ENCODE data around the gene FAM81A. TPM values are rescaled to one million over a fixed set of nuclear protein-coding genes. Genes with fewer than 3 reads are reported as not detected.
A peak's percentile ranks its signal among the peaks of the same experiment; 100 is the strongest.
"Not testable (repeated sequence)": the region's sequence is repeated elsewhere in the genome, so short reads cannot be mapped to it uniquely, and the experiment has no call there.

Gene FAM81A
- total RNA-seq, 1 donor from 2014 or later, result 1.9 TPM

DNA sequence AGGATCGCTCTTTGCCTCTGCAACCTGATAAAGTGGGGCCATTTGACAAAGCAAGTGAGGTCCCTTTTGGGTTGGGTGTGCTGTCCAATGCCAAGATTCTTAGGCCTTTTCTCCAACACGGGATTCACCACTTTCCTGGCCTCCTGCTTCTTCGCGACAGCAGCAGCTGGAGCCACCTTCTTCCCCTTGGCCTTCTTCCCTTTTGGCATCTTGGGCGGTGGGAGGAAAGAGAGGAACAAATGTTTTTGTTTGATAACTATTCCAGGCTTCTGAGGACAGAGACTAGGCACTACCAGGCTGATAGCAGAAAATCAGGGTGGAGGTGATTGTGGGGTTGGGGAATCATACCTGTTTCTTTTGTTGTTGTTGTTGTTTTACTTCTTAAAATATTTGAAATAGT, 30.0 kb upstream of the FAM81A start:
- H3K4me1 Mint-ChIP-seq, result peaks cover 22% of the 10 kb centered on the region
- H3K36me3 Mint-ChIP-seq (ENCODE audit: low read depth), result no peaks in the 10 kb centered on the region
- intact Hi-C loops (cut with micrococcal nuclease), result no loop called here

GRCh38 chr15:59410391-59410896, 27.5 kb upstream of the FAM81A start:
- no peaks in the 10 kb centered on the region for H3K36me3 Mint-ChIP-seq (ENCODE audit: low read depth)
- no peaks in the 10 kb centered on the region for H3K9me3 Mint-ChIP-seq
- peaks cover 32% of the 10 kb centered on the region for H3K4me1 Mint-ChIP-seq
- intact Hi-C loops (cut with micrococcal nuclease), result no loop called here
- H3K27ac Mint-ChIP-seq, result peak overlapping the region; percentile 20
- DNase-seq, result no peak
- no peak overlapping the region for H3K4me3 Mint-ChIP-seq
- H3K27me3 Mint-ChIP-seq, result peaks cover 14% of the 10 kb centered on the region

More for the DNA sequence above, 30.0 kb upstream of the FAM81A start:
- Mint-ChIP-seq H3K27me3 (peaks cover 15% of the 10 kb centered on the region), H3K27ac (no peak overlapping the region), H3K9me3 (no peaks in the 10 kb centered on the region), H3K4me3 (no peak overlapping the region)
- DNase-seq, result no peak

DNA sequence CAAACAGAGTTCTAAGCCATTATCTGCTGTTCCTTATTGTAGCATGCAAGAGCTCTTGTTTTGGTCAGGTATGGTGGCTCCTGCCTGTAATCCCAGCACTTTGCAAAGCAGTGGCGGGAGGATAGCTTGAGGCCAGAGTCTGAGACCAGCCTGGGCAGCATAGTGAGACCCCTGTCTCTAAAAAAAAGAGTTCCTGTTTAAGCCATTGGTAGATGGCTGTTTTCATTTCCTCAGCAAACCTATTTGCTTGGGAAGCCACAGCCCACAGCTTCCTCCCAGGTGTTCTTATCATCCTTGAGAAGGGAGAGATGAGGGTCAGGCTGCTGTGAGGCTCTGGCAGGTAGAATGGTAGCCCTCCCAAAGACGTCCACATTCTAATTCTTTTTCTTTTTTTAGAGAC, 24.4 kb upstream of the FAM81A start:
- intact Hi-C loops (cut with micrococcal nuclease), result no loop called here
- Mint-ChIP-seq H3K27ac (peak overlapping the region; percentile 8), H3K27me3 (peaks cover 29% of the 10 kb centered on the region), H3K4me1 (peaks cover 35% of the 10 kb centered on the region), H3K36me3 (ENCODE audit: low read depth) (no peaks in the 10 kb centered on the region), H3K4me3 (no peak overlapping the region), H3K9me3 (no peaks in the 10 kb centered on the region)
- no peak for DNase-seq

DNA sequence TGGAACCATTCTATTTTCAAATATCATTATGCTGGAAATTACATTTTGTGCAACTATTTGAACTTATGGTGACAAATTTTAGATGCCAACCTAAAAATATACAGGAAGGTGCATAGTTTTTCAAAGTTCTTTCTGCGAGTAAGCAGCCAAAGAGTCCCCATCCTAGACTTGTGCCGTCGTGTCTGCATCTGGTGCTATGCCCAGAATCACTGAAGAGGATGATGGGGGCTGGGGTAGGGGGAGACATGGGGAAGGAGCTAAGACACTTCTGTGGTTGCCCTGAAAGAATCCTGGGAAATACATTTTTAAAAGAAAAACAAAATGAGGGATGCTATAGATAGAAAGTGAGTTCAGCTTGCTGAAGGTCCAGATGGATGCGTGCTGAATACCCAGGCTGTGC, 21.2 kb upstream of the FAM81A start:
- no peak for DNase-seq
- Mint-ChIP-seq H3K9me3 (no peaks in the 10 kb centered on the region), H3K4me1 (peaks cover 30% of the 10 kb centered on the region), H3K4me3 (no peak overlapping the region), H3K36me3 (ENCODE audit: low read depth) (no peaks in the 10 kb centered on the region), H3K27me3 (peaks cover 38% of the 10 kb centered on the region), H3K27ac (no peak overlapping the region)
- intact Hi-C loops (cut with micrococcal nuclease), result no loop called here

DNA sequence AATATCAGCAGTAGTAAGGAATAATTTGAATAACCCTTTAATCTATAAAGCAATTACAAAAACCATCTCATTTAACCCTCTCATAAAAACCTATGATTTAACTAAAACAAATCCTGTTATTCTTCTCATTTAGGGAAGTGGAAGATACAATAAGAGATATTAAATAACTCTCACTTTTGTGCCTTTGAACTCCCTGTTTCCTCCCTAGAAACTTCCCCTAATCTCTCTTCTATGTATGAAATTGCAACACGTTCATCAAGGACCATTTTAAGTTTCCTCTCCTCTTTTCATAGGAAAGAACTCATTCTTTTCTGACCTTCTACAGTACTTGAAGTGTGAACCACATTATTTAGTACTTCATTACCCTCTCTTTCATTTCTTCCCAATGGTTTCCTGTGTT, 18.8 kb upstream of the FAM81A start:
- peaks cover 1% of the 10 kb centered on the region for H3K9me3 Mint-ChIP-seq
- intact Hi-C loops (cut with micrococcal nuclease), result no loop called here
- DNase-seq, result no peak
- H3K36me3 Mint-ChIP-seq (ENCODE audit: low read depth), result no peaks in the 10 kb centered on the region
- H3K27ac Mint-ChIP-seq, result no peak overlapping the region
- H3K4me1 Mint-ChIP-seq, result peaks cover 13% of the 10 kb centered on the region
- peaks cover 44% of the 10 kb centered on the region for H3K27me3 Mint-ChIP-seq
- H3K4me3 Mint-ChIP-seq, result no peak overlapping the region

GRCh38 chr15:59420108-59420507, 17.9 kb upstream of the FAM81A start:
- H3K9me3 Mint-ChIP-seq, result peaks cover 5% of the 10 kb centered on the region
- no peak overlapping the region for H3K27ac Mint-ChIP-seq
- peaks cover 47% of the 10 kb centered on the region for H3K27me3 Mint-ChIP-seq

GRCh38 chr15:59420986-59421618, 16.9 kb upstream of the FAM81A start:
- intact Hi-C loops (cut with micrococcal nuclease), result no loop called here
- Mint-ChIP-seq H3K9me3 (peaks cover 5% of the 10 kb centered on the region), H3K4me3 (no peak overlapping the region), H3K36me3 (ENCODE audit: low read depth) (no peaks in the 10 kb centered on the region), H3K27me3 (peaks cover 47% of the 10 kb centered on the region), H3K4me1 (peaks cover 12% of the 10 kb centered on the region), H3K27ac (no peak overlapping the region)
- DNase-seq, result no peak

More at GRCh38 chr15:59420108-59420507, 17.9 kb upstream of the FAM81A start:
- Mint-ChIP-seq H3K4me3 (no peak overlapping the region), H3K36me3 (ENCODE audit: low read depth) (no peaks in the 10 kb centered on the region), H3K4me1 (peaks cover 12% of the 10 kb centered on the region)
- intact Hi-C loops (cut with micrococcal nuclease), result no loop called here
- DNase-seq, result peak; percentile 71

DNA sequence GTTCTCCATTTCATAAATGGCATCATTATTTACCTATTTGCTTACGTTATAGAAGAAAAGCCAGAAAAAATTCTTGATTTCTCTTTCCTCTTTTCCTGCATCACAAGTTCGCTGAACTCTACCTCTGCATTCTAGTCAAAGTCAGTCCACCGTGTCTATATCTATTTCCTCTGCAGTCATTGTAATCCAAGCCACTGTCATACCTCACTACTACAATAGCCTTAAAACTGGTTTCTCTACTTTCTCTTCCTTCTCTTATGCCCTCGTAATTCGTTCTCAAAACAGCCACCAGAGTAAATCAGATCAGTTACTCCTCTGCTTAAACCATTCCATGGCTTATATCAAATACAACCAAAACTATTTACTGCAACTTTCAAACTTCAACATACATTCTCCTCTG, 13.4 kb upstream of the FAM81A start:
- Mint-ChIP-seq H3K4me3 (no peak overlapping the region), H3K27ac (no peak overlapping the region), H3K36me3 (ENCODE audit: low read depth) (no peaks in the 10 kb centered on the region), H3K4me1 (peaks cover 7% of the 10 kb centered on the region), H3K27me3 (peaks cover 28% of the 10 kb centered on the region), H3K9me3 (peaks cover 13% of the 10 kb centered on the region)
- no peak for DNase-seq
- intact Hi-C loops (cut with micrococcal nuclease), result no loop called here

DNA sequence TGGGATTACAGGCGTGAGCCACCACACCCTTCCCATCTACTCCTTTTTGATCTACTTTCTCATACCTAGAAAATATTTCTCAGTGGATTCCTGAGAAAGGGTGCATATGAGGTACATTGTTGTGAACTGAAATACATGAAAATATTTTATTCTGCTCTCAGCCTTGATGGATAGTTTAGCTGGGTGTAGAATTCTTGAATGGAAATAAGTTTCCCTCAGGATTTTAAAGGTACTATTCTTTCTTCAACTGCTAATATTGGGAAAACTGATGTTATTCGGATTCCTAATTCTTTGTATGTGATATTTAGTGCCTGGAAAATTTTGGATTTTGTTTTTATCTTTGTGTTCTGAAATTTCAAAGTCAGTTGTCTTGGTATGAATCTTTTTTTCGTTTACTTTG, 9.1 kb upstream of the FAM81A start:
- H3K4me3 Mint-ChIP-seq; intact Hi-C loops (cut with micrococcal nuclease); H3K4me1 Mint-ChIP-seq; H3K36me3 Mint-ChIP-seq (ENCODE audit: low read depth); H3K27ac Mint-ChIP-seq; DNase-seq: not testable (repeated sequence)
- Mint-ChIP-seq H3K9me3 (peaks cover 15% of the 10 kb centered on the region), H3K27me3 (peaks cover 24% of the 10 kb centered on the region)

DNA sequence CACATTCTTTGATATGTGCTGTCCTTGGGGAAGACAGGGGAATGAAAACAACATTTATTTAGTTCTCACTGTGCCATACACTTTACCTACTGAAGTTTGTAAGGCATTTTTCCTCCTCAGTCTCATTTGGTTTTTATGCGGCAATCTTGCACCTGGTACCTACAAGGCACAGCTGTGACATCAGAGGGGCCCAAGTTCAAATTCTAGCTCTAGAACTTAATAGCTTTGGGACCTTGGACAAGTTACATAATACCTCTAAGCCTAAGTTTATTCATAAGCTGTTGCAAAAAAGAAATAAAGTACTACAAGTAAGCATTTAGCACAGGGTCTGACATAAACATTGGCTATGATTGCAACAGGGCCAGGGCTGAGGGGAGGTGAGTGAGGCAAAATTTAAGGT, 5.6 kb upstream of the FAM81A start:
- no peak overlapping the region for H3K4me3 Mint-ChIP-seq
- H3K27ac Mint-ChIP-seq, result no peak overlapping the region
- peaks cover 43% of the 10 kb centered on the region for H3K27me3 Mint-ChIP-seq

DNA sequence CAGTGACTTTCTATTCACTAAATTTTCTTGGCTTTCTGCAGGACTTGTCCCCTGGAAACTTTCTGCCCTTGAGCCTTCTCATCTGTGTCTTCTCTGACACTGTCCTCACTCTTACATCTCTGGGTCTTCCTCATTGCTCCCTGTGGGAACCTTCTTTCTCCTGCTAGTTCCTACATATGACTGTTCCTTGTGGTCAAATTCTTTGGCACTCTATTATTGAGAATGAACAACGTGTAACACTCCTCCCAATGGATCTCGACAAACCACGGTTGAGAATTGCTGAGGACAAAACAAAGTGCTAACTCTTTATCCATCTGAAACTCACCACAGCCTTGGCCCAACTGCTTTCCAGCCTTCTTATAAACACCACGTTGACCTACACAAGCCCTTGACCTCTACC, 3.5 kb upstream of the FAM81A start:
- H3K4me3 Mint-ChIP-seq, result no peak overlapping the region
- peaks cover 11% of the 10 kb centered on the region for H3K4me1 Mint-ChIP-seq
- intact Hi-C loops (cut with micrococcal nuclease), result no loop called here
- H3K36me3 Mint-ChIP-seq (ENCODE audit: low read depth), result no peaks in the 10 kb centered on the region
- no peak overlapping the region for H3K27ac Mint-ChIP-seq
- peaks cover 60% of the 10 kb centered on the region for H3K27me3 Mint-ChIP-seq
- DNase-seq, result no peak
- peaks cover 4% of the 10 kb centered on the region for H3K9me3 Mint-ChIP-seq

More for the DNA sequence above, 5.6 kb upstream of the FAM81A start:
- H3K9me3 Mint-ChIP-seq, result peaks cover 10% of the 10 kb centered on the region
- intact Hi-C loops (cut with micrococcal nuclease), result no loop called here
- H3K36me3 Mint-ChIP-seq (ENCODE audit: low read depth), result no peaks in the 10 kb centered on the region
- peaks cover 7% of the 10 kb centered on the region for H3K4me1 Mint-ChIP-seq
- DNase-seq, result no peak

DNA sequence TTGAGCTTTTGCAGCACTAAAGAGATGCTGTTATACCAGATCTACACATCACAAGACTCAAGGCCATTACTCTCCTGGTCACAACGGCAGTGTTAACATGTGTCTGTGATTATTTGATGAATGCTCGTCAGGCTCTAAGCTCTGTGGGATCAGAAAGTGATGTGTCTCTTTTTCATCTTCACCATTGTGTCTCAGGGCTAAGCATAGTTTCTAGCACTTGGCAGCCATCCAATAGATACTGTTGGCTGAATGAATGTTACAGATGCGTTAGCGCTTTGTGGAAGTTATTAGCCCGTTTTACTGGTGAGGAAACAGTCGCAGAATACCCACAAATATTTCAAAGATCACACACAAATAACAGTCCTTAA, 1.2 kb upstream of the FAM81A start:
- H3K9me3 Mint-ChIP-seq, result no peaks in the 10 kb centered on the region
- no peak overlapping the region for H3K27ac Mint-ChIP-seq
- H3K4me3 Mint-ChIP-seq, result peak overlapping the region; percentile 83
- no peaks in the 10 kb centered on the region for H3K36me3 Mint-ChIP-seq (ENCODE audit: low read depth)
- H3K4me1 Mint-ChIP-seq, result peaks cover 11% of the 10 kb centered on the region
- H3K27me3 Mint-ChIP-seq, result peaks cover 75% of the 10 kb centered on the region
- intact Hi-C loops (cut with micrococcal nuclease), result no loop called here
- no peak for DNase-seq

DNA sequence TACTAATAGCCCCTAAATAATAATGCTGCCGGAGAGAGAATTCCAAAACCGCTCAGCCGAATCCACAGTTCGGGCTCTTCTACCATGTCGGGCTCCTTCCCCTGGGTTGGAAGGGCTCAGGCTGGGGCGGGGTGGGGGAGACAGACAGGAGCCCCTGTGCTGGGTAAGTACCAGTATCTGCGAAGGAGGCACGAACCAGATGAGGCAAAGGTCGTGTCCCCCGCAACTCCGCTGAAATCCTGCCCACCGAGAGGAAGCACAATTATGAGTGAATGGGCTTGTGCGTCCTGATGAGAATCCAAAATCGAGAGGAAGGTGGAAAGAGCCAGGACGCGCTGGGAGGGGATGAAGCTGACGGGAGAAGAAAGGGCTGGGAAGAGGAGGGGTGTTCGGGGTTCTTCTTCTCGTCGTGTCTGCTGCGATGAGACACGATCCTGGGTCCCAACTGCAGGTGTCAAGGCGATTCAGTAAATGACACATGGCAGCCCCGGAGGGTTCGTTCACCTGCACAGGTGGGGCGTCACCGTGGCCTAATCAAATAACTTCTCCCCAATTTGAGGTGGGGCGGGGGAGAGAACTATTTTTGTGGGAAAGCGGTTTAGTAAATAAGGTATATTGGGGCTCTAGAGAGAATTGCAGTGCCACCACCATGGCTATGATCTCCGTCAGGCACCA, 707 bp upstream of the FAM81A start:
- Mint-ChIP-seq H3K27ac (no peak overlapping the region), H3K4me1 (peaks cover 11% of the 10 kb centered on the region), H3K36me3 (ENCODE audit: low read depth) (no peaks in the 10 kb centered on the region), H3K4me3 (peak overlapping the region; percentile 83), H3K9me3 (no peaks in the 10 kb centered on the region), H3K27me3 (peaks cover 75% of the 10 kb centered on the region)
- intact Hi-C loops (cut with micrococcal nuclease), result no loop called here
- no peak for DNase-seq

DNA sequence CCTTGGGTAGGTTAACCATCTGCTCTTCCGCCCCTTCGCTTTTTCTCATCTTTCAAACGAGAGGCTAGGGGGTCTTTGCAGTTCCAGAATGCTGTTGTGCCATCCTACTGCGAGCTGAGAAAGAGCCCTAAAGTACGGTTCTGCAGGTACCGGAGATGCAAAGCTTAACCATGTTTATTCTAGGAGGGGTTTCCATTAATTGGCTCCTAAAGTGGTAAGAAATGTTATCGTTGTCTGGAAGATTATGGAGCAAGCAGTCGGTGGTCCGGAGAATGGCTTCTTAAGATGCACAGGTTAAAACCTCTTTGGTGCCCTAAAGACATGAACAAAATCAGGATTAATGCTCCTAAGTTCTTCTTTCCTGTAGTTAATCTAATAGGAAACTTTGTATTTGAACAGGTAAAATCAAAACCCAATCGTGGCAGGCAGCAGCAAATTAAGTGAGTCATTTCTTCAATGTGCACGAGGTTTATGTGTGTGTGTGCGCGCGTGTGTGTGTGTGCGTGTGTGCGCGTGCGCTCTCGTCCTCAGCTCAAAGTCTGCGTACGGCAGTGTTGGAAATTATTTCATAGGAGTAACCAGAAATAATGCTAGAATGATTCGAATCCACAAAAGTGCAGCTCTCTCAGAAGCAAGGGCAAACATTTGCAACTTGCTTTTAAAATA, 772 bp downstream of the FAM81A start:
- no peaks in the 10 kb centered on the region for H3K36me3 Mint-ChIP-seq (ENCODE audit: low read depth)
- intact Hi-C loops (cut with micrococcal nuclease), result no loop called here
- H3K4me3 Mint-ChIP-seq, result peak overlapping the region; percentile 68
- peaks cover 77% of the 10 kb centered on the region for H3K27me3 Mint-ChIP-seq
- no peaks in the 10 kb centered on the region for H3K9me3 Mint-ChIP-seq
- H3K27ac Mint-ChIP-seq, result no peak overlapping the region
- H3K4me1 Mint-ChIP-seq, result peaks cover 11% of the 10 kb centered on the region
- DNase-seq, result peak; percentile 49
